Hepatic stellate cell (primary cell): Measurements from ENCODE around the gene ARL2.
A peak's percentile ranks its signal among the peaks of the same experiment; 100 is the strongest.
"Not testable (repeated sequence)": the region's sequence is repeated elsewhere in the genome, so short reads cannot be mapped to it uniquely, and the experiment has no call there.

ENCODE experiments used
- DNase-seq: peaks from one replicate; pipeline ENCODE4 v3.0.0; 2011; ENCODE audit warnings: low spot score

Gene ARL2

GRCh38 chr11:65013888-65014725 lies at the start of gene ARL2:
TSS of gene ARL2 (plus strand) at chr11:65014160. CDS start at chr11:65014208, 48 bp downstream.
- peak; percentile 96 for DNase-seq

- DNase-seq = no peak
Measured at GRCh38 chr11:64967375-64967774, 46.6 kb upstream of the ARL2 start.

GRCh38 chr11:64969209-64969608 lies 44.8 kb upstream of the ARL2 start:
- peak; percentile 48 for DNase-seq

- DNase-seq = no peak
Measured at GRCh38 chr11:64970731-64971151, 43.2 kb upstream of the ARL2 start.

- DNase-seq = peak; percentile 84
Measured at GRCh38 chr11:64971421-64972233, 42.3 kb upstream of the ARL2 start, which contains the start of gene MAJIN. TSS of gene MAJIN (minus strand) at chr11:64972108. CDS start at chr11:64959405, 12,703 bp downstream.

DNA sequence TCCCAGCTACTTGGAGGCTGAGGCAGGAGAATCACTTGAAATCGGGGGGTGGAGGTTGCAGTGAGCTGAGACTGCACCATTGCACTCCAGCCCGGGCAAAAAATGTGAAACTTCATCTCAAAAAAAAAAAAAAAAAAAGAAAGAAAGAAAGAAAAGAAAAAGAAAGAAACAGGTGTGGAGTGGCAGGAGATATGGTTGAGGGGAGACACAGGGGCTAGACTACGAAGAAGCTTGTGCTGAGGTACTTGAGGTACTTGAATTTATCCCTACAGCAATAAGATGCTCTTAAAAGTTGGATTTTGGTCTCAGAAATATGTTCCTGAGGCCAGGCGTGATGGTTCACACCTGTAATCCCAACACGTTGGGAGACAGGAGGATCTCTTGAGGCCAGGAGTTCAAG lies 39.8 kb upstream of the ARL2 start:
- DNase-seq = no peak

- no peak for DNase-seq
Measured at GRCh38 chr11:64976651-64977050, 37.3 kb upstream of the ARL2 start.

DNA sequence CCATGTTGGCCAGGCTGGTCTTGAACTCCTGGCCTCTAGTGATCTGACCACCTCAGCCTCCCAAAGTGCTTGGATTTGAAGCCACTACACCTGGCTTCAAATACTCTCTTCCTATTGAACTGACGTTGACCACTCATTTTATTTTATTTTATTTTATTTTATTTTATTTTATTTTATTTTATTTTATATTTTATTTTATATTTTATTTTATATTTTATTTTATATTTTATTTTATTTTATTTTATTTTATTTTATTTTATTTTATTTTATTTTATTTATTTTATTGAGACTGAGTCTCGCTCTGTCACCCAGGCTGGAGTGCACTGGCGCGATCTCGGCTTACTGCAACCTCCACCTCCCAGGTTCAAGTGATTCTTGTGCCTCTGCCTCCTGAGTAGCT lies 30.6 kb upstream of the ARL2 start:
- DNase-seq = not testable (repeated sequence)

DNA sequence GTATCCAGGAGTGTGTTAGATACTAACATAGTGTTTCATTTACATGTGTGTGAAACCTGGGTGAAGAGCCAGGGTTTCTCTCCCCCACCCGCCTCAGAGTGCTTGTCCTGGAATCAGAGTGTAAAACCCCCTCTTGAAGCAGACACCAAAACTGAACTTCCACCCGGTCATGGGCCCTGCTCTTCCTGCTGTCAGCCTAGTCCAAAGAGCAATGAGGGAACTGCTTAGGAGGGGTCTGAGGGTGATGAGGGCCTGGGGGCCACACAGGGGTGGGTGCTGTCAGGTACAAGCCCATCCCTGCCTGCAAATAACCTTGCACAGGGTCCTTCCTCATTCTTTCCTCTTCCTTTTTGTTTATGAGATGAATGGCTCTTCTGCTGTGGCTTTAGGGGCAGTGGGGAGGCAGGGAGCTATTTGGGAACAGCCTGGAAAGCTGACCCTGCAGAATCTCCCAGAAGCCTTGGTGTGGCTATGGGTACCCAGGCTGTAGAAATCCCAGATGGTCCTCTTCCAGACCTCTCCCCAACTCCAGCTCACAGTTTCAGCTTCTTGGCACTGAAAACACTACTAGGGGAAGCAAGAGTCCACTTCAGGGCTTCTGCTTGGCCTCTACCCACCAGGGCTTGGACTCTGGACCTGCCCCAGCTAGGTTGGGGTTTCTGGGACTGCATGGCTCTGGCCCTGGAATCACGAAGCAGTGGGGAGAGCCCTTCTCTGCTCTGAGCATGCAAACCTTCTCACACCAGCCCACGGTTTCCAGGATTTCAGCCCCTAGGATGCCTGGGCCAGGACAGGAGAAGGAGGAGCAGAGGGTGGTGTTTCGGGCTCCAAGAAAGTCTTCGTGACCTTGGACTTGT lies 25.7 kb upstream of the ARL2 start:
- no peak for DNase-seq

GRCh38 chr11:64989416-64989815 lies 24.5 kb upstream of the ARL2 start:
- no peak for DNase-seq

GRCh38 chr11:64990222-64990923 lies 23.6 kb upstream of the ARL2 start:
- peak; percentile 25 for DNase-seq

- no peak for DNase-seq
Measured at GRCh38 chr11:64994318-64994717, 19.6 kb upstream of the ARL2 start.

DNA sequence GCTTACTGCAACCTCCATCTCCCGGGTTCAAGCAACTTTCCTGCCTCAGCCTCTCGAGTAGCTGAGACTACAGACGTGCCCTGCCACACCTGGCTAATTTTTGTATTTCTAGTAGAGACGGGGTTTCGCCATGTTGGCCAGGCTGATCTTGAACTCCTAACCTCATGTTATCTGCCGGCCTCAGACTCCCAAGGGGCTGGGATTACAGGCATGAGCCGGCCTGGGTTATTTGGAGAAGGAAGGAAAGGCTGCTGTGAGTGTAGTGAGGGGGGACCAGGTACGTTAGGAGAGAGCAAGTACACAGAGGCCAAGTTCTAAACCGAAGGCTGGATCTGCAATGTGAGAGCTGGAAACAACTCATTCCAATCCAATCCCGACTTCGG lies 17.6 kb upstream of the ARL2 start:
- no peak for DNase-seq

DNA sequence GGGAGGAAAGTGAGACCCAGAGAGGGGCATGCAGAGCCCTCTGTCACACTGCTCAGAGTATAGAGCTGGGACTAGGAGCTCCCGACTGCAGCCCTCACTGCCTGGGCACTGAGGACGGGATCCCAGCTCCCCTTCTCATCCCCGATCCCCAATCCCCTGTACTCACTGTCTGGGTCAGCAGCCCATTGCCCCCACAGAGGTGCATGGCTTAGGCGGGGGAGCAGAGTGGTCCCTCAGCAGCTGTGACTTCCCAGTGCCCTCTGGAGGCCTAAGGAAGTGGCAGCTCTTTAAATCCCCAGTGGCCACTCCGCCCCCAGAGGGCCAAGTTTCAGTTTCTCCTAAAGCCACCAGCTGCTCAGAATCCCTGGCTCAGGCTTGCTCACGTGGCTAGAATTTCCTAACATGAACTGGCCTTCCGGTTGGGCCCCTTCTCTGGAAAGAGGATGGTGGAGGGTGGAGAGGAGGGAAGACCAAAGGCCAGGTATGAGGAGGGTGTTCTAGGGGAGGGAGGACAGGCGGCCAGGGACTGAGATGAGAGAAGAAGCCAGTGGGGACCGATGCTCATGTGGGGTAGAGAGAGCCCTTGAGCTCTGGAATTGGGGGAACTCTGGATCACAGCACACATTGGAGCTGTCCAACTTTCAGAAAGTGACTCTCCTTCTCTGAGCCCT lies 17.1 kb upstream of the ARL2 start, which contains the start of gene BATF2:
TSS of gene BATF2 (minus strand) at position 262 of the 671 bp plus-strand sequence. CDS start at position 205, 57 bp downstream.
- DNase-seq = peak; percentile 96

- no peak for DNase-seq
Measured at GRCh38 chr11:64998141-64998540, 15.8 kb upstream of the ARL2 start.

GRCh38 chr11:64998690-64999431 lies 15.1 kb upstream of the ARL2 start:
- DNase-seq = no peak

GRCh38 chr11:64999478-64999877 lies 14.5 kb upstream of the ARL2 start:
- DNase-seq = no peak

- DNase-seq = no peak
Measured at GRCh38 chr11:65002706-65003105, 11.3 kb upstream of the ARL2 start.

DNA sequence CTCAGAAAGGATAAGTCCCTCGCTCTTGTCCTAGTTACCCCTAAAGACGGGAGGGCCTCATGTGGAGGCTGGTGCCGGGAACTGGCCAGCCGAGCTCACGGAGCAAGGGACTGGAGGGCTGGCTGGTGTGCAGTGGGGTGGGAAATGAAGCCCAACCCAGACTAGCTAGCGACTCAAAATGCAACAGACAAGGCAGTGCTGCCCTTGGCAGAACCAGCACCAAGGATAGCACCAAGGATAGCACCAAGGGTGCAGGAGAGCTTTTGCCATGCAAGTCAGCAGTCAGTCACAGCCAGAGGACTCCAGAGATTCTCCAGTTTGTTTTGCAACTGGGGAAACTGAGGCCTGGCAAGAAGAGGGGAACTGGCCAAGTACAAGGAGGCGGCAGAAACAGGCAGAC lies 10.7 kb upstream of the ARL2 start:
- DNase-seq = peak; percentile 45

- DNase-seq = not testable (repeated sequence)
Measured at GRCh38 chr11:65003968-65004367, 10.0 kb upstream of the ARL2 start.
